WTC11 (cell line): ENCODE results near the gene RPS5.

Source experiments
- ZBTB43 ChIP-seq: sonication (generic); formaldehyde crosslinking; IDR thresholded peaks from 2 replicates; pipeline ENCODE4 v1.8.1; 2023; ENCODE audit warnings: mild to moderate bottlenecking, missing genetic modification reagents
- ZNF281 ChIP-seq: sonication (generic); formaldehyde crosslinking; IDR thresholded peaks from 2 replicates; pipeline ENCODE4 v1.8.0; 2023; ENCODE audit warnings: mild to moderate bottlenecking, missing genetic modification reagents

DNA sequence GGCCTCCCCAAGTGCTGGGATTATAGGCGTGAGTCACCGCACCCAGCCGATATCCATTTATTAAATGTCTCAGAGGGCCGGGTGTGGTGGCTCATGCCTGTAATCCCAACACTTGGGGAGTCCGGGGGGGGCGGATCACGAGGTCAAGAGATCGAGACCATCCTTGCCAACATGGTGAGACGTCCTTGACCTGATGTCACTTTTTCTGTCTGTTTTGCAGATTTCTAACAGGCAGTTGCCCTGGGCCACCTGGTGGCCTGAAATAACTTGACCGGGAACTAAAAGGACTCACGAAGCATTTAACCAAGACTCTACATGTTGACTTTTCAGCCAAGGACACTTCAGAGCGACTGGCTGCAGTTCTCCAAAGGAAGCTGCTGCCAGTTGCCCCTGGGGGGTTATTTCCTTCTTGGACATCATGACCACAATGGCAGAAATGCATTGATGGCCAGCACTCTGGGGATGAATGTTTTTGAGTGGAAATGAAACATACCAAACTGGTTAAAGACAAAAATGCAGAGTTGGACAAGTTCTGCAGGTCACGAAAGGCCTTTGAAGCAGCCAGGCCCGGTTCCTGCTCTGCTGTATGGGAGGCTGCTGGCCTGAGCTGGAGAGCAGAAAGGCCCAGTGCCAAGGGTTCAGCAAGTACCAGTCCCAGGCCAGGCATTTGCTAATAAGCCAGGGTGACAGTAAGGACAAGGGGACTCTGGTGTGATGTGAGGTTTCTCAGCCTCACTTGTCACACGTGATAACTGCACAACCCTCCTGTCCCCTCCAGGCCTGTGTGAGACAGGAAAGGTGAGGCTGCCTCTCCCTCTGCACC, 14.5 kb upstream of the RPS5 start:
- TF ChIP-seq ZBTB43 (no peak), ZNF281 (CRISPR knock-in tag) (no peak)
